GM21619 (cell line): ENCODE data around the gene ANK3.

Experiments
- ATAC-seq: cut with Tn5 transposase; IDR thresholded peaks from one replicate; pipeline ENCODE4 v1.9.1; 2021; ENCODE audit not compliant: unreplicated experiment

Gene ANK3

DNA sequence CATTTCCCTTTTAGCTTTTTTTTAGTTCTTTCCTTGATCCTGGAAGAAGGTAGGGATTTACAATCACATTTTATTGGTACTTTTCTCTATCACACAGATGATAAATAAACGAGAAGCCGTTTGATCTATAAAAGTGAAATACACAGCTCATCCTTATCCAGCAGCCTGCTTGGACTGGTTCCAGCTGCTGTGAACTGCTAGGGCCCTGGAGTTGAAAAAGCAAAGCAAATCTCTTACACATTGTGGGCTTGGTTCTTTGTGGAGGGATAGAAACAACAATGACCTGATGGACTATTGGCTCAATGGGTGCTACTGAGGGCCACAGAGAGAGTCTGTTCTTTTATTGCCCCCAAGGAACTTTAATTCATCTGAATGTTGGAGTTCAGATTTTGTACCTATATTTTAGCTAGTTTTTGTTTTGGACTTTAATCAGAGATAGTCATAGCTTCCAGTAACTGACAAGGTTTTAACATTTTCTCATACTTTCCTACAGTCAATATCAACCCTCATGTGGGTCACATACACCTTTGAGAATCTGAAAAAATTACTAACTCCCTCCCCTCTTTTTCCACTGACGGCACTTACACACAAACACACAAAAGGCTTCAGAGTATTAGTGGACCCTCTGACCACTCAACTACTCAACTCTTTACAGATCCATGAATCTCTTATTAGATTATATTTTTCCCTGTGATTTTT is 391.7 kb downstream of the ANK3 start:
- no peak for ATAC-seq

- ATAC-seq: no peak
Measured at GRCh38 chr10:59995862-59996261, 393.8 kb downstream of the ANK3 start.

DNA sequence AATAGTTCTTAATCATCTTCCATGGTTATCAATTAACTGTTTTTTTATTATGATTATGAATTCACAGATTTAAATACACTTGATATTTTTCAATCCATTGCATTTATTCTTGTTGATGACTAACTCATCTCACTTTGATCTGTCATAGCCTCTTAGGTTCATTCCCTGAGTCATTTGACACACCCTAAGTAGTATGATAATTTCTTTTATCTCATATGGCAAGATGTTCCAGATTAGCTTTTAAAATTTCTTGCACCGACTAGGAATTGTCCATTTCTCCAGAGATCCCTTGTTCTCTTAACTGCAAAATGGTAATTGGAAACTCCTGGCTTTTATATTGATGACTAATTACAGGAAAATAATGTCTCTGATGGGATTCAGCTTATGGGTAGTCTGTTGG is 395.7 kb downstream of the ANK3 start:
- ATAC-seq: no peak

- no peak for ATAC-seq
Measured at GRCh38 chr10:59991661-59992060, 398.0 kb downstream of the ANK3 start.

- ATAC-seq: no peak
Measured at GRCh38 chr10:59991117-59991516, 398.6 kb downstream of the ANK3 start.

DNA sequence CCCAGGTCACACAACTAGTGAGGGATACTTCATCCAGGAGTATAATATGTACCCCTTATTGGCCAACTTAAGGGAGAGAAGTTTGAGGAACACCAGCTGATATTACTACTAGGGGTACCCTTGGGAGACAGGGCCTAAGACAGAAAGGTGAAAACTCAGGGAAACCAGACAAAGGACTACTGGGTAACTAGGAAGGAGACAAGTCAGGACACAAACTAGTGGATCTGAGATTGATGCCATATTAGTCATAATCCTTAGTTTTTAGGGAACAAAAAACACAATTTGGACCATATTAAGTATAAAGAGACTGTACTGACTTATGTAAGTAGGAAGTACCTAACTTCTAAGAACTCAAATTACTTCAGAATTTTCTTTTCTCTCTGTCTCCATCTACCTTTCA is 404.0 kb downstream of the ANK3 start:
- ATAC-seq: no peak

- ATAC-seq: no peak
Measured at GRCh38 chr10:59984415-59984814, 405.3 kb downstream of the ANK3 start.

DNA sequence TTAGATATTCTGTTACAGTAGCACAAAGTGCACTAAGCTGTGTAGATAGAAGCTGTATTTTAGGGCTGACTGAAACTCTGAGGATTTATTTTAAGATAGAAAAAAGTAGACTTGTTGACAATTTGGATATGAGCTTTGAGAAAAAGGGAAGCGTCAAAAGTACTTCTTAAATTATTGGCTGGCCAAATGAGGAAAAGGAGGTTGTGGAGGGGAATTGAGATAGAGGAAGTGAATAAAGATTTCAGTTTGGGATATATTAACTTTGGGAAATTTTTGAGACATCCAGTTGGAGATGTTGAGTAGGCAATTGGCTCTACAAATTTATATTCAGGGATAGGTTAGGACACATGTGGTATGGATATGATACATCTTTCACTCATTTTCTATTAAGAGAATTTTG is 409.3 kb downstream of the ANK3 start:
- no peak for ATAC-seq

DNA sequence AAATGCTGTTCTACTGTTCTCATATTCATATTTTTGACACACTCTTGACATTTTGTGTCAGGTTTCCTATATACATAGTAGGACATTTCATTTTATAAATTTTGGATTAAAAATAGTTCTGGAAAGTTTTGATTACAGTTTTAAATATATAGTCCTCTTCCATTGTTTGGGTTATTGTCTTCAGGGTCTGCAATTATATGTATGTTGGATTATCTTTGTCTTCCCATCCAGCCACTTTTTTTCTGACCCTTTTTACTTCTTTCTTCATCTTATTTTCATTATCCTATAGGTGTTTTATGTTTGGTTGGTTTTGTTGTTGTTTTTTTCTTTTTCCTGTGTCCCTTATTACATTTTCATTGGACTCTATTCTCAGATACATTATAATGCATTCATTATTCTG is 412.2 kb downstream of the ANK3 start:
- ATAC-seq: no peak

DNA sequence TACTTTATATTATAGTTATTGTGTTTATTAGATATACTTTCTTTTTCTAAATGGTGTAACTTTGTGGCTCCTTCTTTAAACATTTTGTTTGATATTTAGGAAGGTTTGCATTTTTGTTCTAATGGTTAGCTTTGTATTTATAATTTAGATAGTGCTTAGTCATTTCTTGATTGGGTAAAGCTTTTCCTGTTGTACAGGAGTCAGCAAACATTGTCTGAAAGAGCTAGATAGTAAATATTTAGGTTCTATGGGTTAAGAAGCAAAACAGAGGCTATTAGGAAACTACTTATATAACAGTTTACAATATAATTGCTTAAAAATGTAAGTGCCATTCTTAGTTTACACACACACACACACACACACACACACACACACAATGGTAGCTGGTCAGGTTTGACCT is 412.8 kb downstream of the ANK3 start:
- ATAC-seq: no peak
